Measurements from ENCODE around the gene ABHD10.
"Not testable (repeated sequence)": the region's sequence is repeated elsewhere in the genome, so short reads cannot be mapped to it uniquely, and the experiment has no call there.

The ABHD10 gene

DNA sequence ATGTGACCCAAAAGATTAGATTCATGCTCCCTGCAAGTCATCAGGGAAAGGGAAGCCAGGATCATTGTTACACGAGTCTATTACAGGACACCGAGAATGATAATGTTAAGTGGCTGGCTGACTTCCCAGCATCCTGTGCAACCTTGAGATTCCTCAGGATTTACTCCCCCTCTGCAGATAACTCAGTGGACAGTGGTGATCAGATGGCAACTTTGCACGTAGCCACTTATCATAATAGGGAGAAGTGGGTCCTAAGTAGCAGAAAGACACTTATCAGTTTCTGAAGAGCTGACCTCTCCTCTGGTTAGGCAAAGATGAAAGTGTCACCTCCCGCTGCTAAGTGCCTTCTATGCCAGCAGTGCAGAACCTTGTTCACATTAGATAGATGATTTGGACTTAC is 49.0 kb downstream of the ABHD10 start:
- no peak for DNase-seq (ENCODE audit: insufficient read length, low spot score)
- TF ChIP-seq, protein P1, sequence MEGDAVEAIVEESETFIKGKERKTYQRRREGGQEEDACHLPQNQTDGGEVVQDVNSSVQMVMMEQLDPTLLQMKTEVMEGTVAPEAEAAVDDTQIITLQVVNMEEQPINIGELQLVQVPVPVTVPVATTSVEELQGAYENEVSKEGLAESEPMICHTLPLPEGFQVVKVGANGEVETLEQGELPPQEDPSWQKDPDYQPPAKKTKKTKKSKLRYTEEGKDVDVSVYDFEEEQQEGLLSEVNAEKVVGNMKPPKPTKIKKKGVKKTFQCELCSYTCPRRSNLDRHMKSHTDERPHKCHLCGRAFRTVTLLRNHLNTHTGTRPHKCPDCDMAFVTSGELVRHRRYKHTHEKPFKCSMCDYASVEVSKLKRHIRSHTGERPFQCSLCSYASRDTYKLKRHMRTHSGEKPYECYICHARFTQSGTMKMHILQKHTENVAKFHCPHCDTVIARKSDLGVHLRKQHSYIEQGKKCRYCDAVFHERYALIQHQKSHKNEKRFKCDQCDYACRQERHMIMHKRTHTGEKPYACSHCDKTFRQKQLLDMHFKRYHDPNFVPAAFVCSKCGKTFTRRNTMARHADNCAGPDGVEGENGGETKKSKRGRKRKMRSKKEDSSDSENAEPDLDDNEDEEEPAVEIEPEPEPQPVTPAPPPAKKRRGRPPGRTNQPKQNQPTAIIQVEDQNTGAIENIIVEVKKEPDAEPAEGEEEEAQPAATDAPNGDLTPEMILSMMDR (IDR thresholded peaks at IDR 0.05; ENCODE audit: insufficient read depth, missing control alignments), result no peak
- FAIRE-seq, result no peak

GRCh38 chr3:112030901-112031300 is 52.1 kb downstream of the ABHD10 start:
- FAIRE-seq (no peak), DNase-seq (ENCODE audit: insufficient read length, low spot score) (no peak)

GRCh38 chr3:112032098-112032731 is 53.4 kb downstream of the ABHD10 start:
- TF ChIP-seq, protein P1 (IDR thresholded peaks at IDR 0.05; ENCODE audit: insufficient read depth, missing control alignments), result no peak
- DNase-seq (ENCODE audit: insufficient read length, low spot score), result no peak
- no peak for FAIRE-seq

More at GRCh38 chr3:112030901-112031300, 52.1 kb downstream of the ABHD10 start:
- TF ChIP-seq, protein P1 (IDR thresholded peaks at IDR 0.05; ENCODE audit: insufficient read depth, missing control alignments), result no peak

DNA sequence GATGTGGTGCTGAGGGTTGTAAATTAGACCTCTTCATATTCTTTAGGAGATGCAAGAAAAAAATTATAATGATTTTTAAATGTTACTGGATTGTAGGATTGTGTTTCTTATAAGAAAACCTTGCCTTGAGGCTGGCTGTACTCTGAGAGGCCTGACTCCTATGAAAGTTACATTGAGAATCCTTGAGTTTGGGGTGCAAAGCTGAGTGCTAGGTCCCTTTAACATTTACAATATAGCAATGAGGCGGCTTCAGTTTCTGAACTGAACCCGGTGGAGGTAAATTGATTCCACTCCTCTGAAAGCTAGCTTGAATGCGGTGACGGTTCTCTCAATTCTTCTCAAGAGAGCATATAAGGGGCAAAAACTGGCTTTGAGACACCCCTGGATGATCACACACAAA is 55.6 kb downstream of the ABHD10 start, which contains the start of gene TMPRSS7:
TSS of gene TMPRSS7 (plus strand) at position 301 of the 400 bp plus-strand sequence. CDS start 110 bp downstream, outside the sequence.
- TF ChIP-seq, protein P1 (IDR thresholded peaks at IDR 0.05; ENCODE audit: insufficient read depth, missing control alignments), result no peak
- no peak for FAIRE-seq
- DNase-seq (ENCODE audit: insufficient read length, low spot score), result no peak

- no peak for FAIRE-seq
- TF ChIP-seq, protein P1 (IDR thresholded peaks at IDR 0.05; ENCODE audit: insufficient read depth, missing control alignments), result no peak
- DNase-seq (ENCODE audit: insufficient read length, low spot score), result no peak
These were observed 56.4 kb downstream of the ABHD10 start for GRCh38 chr3:112035241-112035640.

DNA sequence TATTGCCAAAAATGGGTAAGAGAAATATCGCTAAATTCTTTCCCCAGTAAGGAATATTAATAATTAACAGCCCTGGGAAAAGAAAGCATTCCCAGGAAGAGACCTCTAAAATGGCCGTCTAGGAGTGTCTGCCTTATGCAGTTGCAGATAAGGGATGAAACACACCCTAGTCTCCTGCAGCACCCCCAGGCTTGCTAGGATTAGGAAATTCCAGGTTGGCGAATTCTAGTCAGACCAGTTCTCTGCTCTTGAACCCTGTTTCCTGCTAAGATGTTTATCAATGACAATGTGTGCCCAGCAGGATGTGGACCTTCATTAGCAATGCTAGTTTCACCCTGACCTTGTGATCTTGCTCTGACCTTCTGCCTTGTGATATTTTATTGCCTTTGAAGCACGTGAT is 58.4 kb downstream of the ABHD10 start:
- FAIRE-seq; DNase-seq (ENCODE audit: insufficient read length, low spot score): not testable (repeated sequence)

DNA sequence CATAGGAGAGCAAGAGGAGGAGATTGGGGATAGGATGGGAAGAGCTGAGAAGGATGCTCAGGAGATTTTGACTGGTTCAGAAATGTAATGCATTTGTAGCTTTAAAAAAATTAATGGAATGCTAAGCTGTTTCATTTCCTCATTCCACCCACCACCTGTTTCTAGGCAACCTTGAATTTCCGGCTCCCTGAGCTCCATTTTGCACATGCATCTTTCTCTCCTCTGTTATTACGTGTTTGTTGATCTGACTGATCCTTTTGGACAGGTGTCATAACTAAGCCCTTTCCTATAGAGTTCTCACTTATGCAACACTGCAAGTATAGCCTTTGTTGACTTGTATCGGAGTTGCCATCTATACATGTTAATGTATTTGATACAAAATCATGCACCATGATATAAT is 60.0 kb downstream of the ABHD10 start:
- DNase-seq (ENCODE audit: insufficient read length, low spot score) (no peak), FAIRE-seq (no peak)
- TF ChIP-seq, protein P1 (IDR thresholded peaks at IDR 0.05; ENCODE audit: insufficient read depth, missing control alignments), result no peak
